HG02798 (cell line): ENCODE measurements around the gene ABL2.

Experiments
- ATAC-seq: cut with Tn5 transposase; IDR thresholded peaks from one replicate; pipeline ENCODE4 v1.9.1; 2021; ENCODE audit warnings: mild to moderate bottlenecking; ENCODE audit not compliant: unreplicated experiment, poor library complexity

The ABL2 gene

DNA sequence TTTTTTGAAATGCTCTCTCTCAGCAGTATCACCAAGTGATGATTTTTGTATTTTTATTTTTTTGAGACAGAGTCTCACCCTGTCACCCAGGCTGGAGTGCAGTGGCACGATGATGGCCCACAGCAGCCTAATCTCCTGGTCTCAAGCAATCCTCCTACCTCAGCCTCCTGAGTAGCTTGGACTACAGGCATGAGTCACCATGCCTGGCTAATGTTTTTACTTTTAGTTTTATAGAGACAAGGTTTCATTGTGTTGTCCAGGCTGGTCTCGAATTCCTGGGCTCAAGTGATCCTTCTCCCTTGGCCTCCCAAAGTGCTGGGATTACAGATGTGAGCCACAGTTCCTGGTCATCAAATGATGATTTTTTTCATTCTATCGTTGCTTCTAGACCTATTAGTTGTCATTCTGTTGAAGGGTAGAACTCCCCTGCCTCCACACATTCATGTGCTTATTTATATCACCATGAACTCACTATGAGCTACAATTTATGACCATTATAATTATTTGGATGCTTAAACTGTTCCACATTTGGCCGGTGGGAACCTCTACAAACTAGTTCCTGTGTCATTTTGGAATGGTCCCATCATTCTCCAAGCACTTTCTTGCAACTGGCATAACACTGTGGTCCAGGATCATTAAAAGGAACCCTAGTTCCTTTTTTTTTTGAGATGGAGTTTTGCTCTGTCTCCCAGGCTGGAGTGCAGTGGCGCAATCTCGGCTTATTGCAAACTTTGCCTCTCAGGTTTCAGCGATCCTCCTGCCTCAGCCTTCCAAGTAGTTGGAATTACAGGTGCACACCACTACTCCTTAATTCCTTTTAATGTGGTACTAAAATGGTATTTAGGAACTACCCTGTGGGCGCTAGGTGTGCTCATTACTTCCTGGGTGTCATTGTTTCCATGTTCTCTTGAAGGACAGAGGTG, 167.9 kb downstream of the ABL2 start:
- no peak for ATAC-seq

DNA sequence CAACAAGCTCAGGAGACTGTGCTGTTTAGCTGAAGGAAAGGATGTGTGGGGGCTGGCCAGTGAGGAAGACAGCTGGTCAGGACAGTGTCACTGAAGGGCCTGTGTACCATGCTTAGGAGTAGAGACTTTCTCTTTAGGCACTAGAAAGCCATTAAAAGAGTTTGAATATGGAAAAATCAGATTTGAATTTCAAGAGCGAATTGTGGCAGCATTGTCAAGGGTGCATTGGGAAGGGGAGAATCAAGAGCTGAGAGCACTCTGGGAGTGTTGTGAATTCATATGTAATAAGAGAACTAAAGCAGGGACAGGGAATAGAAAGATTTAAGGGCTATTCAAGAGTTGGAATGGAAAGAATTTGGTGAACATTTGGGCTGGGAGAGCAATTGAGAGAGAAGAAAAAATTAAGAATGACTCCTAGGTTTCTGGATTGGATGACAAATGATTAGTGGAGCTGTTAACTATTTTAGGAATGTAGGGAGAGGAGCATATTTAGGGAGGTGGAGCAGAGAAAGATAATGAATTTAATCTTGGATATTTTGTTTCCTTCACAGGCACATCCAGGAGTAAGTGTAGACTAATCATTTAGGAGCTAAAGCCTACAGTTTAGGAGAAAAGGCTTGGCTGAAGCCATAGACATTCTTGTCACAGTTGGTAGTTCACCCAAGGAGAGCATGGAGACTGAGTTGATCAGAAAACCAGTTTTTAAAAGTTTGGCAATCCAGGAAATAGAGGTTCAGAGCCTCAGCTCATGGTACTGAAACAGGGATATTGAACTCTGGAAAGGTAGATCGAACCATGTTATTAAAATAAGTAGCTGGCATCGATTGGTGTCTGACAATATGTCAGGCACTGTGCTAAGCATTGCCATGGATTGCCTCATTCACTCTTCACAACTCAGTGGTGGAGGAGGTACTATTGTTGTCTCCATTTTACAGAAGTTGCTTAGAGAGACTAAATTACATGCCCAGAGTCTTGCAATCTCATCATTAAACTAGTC, 170.7 kb downstream of the ABL2 start:
- no peak for ATAC-seq

DNA sequence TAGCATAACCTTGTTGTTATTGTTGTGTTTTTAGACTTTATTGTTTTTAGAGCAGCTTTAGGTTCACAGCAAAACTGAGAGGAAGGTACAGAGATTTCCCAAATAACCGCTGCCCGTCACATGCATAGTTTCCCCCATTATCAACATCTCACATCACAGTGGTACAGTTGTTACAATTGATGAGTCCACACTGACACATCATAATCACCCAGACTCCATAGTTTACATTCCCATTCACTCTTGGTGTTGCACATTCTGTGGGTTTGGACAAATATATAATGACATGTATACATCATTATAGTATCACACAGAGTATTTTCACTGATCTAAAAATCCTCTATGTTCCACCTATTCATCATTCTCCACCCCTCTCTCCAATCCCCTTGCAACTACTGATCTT, 173.5 kb downstream of the ABL2 start:
- ATAC-seq: no peak

DNA sequence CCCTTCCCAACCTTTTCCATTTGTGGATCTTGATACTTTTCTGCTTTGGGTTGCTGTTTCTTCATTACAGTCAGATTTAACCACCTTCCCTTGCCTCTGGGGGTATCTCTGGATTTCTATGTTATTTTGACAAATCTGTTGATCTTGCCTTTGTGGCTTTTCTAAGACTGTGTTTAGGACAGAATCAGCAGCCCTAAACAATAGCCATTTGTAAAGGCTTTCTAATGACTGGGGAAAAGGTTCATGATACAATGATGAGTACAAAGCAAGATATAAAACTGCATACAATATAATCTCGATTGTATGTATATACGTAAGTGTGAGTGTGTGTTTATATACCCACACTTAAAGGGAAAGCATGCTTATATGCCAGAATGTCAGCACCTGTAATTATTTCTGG, 176.0 kb downstream of the ABL2 start:
- no peak for ATAC-seq

DNA sequence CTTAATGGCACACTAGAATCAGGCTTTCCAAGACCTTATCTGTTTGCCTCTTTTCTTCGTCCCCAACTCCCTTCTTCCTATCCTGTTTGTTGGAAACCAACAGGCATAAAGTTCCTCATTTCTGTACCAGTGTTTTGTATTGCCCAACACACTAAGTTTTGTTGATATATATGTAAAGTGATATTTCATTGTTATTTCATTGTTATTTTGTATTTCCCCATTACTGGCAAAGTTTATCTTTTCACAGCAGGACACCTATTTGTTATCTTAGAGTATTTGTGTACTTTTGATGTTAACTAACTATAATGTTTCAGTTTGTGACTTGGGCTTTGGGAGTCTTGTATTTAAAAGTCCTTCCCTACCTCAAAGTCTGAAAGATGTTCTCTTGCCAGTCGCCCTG, 176.7 kb downstream of the ABL2 start:
- ATAC-seq: no peak
